Endothelial cell of umbilical vein (primary cell): ENCODE results near the gene PLXND1. TPM values are rescaled to one million over a fixed set of nuclear protein-coding genes. Genes with fewer than 3 reads are reported as not detected.

ENCODE experiments used
- BruUV-seq: library from RNA; stranded (reverse); fragments of 400-500 nt; replicated peaks from 2 replicates; lab custom pipeline; 2021; lab: Mats Ljungman, UMichigan
- CTCF ChIA-PET: fragments of 300-600, 350-600 bp; sonication (Branson Sonifier 250); formaldehyde crosslinking; loops from one replicate; lab custom pipeline; 2021; ENCODE audit warnings: antibody characterized with exemption, inconsistent platforms; lab: Charles Lee
- POLR2A ChIA-PET: fragments of 300-600, 350-600 bp; sonication (Branson Sonifier 250); formaldehyde crosslinking; loops from one replicate; lab custom pipeline; 2021; ENCODE audit warnings: antibody characterized with exemption, inconsistent platforms; lab: Charles Lee
- DNase-seq: peaks from one replicate; pipeline ENCODE4 v3.0.0-alpha.2; 2011; ENCODE audit warnings: low read depth, low spot score
- FAIRE-seq: peaks from 2 replicates; lab custom pipeline; 2011; peaks lifted over from hg19 to GRCh38; lab: Jason Lieb, UNC
- H2AFZ ChIP-seq: 2 replicates; pipeline ENCODE4 v1.6.0; 2012; ENCODE audit warnings: low read depth, low read length, control low read depth, inconsistent platforms
- H3K27ac ChIP-seq: 2 replicates; pipeline ENCODE4 v1.5.1; 2011; ENCODE audit warnings: low read depth, mild to moderate bottlenecking, control low read depth, low read length, moderate library complexity; ENCODE audit not compliant: insufficient read depth
- H3K27me3 ChIP-seq, 2 experiments: 2 replicates each; pipeline versions ENCODE4 v1.6.0 to v1.6.1; 2011; ENCODE audit warnings: low read length in 2 of 2, mixed read lengths in 1 of 2; ENCODE audit not compliant: control insufficient read depth in 2 of 2, insufficient read depth in 2 of 2
- H3K36me3 ChIP-seq, 2 experiments: 2 replicates in 1 of 2; 3 replicates in 1 of 2; pipeline ENCODE4 v1.5.1; 2011; ENCODE audit warnings: low read length in 2 of 2, mild to moderate bottlenecking in 1 of 2, moderate library complexity in 1 of 2; ENCODE audit not compliant: control insufficient read depth in 2 of 2, insufficient read depth in 2 of 2; ENCODE audit errors: extremely low read depth in 1 of 2
- H3K4me1 ChIP-seq: 3 replicates; pipeline ENCODE4 v1.5.1; 2011; ENCODE audit warnings: mild to moderate bottlenecking, low read length; ENCODE audit not compliant: control insufficient read depth, insufficient read depth; ENCODE audit errors: extremely low read depth
- H3K4me2 ChIP-seq: 2 replicates; pipeline ENCODE4 v1.6.1; 2011; ENCODE audit warnings: low read length, control low read depth, mixed read lengths; ENCODE audit not compliant: insufficient read depth
- H3K4me3 ChIP-seq, 3 experiments: fragments of 200-600 bp in 1 of 3; sonication (generic), shearing (Covaris generic) in 1 of 3; replicated peaks in 1 of 3; 2 replicates each; pipeline ENCODE4 v1.5.1; 2011 to 2016; ENCODE audit warnings: control low read depth in 3 of 3, low read length in 3 of 3, mild to moderate bottlenecking in 2 of 3, inconsistent platforms in 1 of 3, low read depth in 1 of 3, moderate library complexity in 1 of 3; ENCODE audit not compliant: insufficient read depth in 1 of 3
- H3K79me2 ChIP-seq: 2 replicates; pipeline ENCODE4 v1.6.0; 2012; ENCODE audit warnings: low read length, inconsistent platforms; ENCODE audit not compliant: control insufficient read depth, insufficient read depth
- H3K9ac ChIP-seq: replicated peaks from 2 replicates; pipeline ENCODE3; 2011; ENCODE audit warnings: low read length, control low read depth; ENCODE audit not compliant: insufficient read depth; ENCODE audit errors: extremely low read depth
- H3K9me1 ChIP-seq: replicated peaks from 3 replicates; pipeline ENCODE4 v1.6.0; 2011; ENCODE audit warnings: mild to moderate bottlenecking, low read length; ENCODE audit not compliant: control insufficient read depth, insufficient read depth; ENCODE audit errors: extremely low read depth
- H3K9me3 ChIP-seq: replicated peaks from 2 replicates; pipeline ENCODE4 v1.5.1; 2012; ENCODE audit warnings: low read length, inconsistent platforms; ENCODE audit not compliant: control insufficient read depth, insufficient read depth
- H4K20me1 ChIP-seq: replicated peaks from 2 replicates; pipeline ENCODE3; 2011; ENCODE audit warnings: mild to moderate bottlenecking, low read length; ENCODE audit not compliant: control insufficient read depth, insufficient read depth; ENCODE audit errors: extremely low read depth
- CTCF ChIP-seq, 2 donors: IDR thresholded peaks; 1 replicate in 1 of 2; 2 replicates in 1 of 2; pipeline ENCODE4 v1.5.1; 2011; ENCODE audit warnings: low read length in 2 of 2, mild to moderate bottlenecking in 2 of 2, moderate library complexity in 2 of 2, control low read depth in 1 of 2, inconsistent platforms in 1 of 2, low read depth in 1 of 2; ENCODE audit not compliant: insufficient read depth in 1 of 2; ENCODE audit errors: extremely low read depth in 1 of 2
- EZH2 ChIP-seq: IDR thresholded peaks from 2 replicates; pipeline ENCODE4 v1.6.1; 2012; ENCODE audit warnings: borderline replicate concordance, low read depth, mild to moderate bottlenecking, moderate library complexity, low read length, inconsistent platforms; ENCODE audit not compliant: severe bottlenecking
- FOS ChIP-seq: IDR thresholded peaks from 2 replicates; pipeline ENCODE4 v1.6.1; 2011; ENCODE audit warnings: mild to moderate bottlenecking, low read length, moderate library complexity, borderline replicate concordance; ENCODE audit not compliant: insufficient read depth
- GATA2 ChIP-seq: IDR thresholded peaks from 2 replicates; pipeline ENCODE4 v1.7.0; 2011; ENCODE audit warnings: low read depth, mild to moderate bottlenecking, moderate library complexity, mixed read lengths, low read length; ENCODE audit not compliant: insufficient read length, insufficient read depth
- MAX ChIP-seq: IDR thresholded peaks from 2 replicates; pipeline ENCODE4 v1.6.1; 2011; ENCODE audit not compliant: insufficient read depth, insufficient read length
- MYC ChIP-seq: IDR thresholded peaks from one replicate; pipeline ENCODE4 v1.6.1; 2011; ENCODE audit warnings: mild to moderate bottlenecking, low read depth, low read length
- dilution Hi-C: fragments of 300-500 bp; cut with MboI; formaldehyde crosslinking; loops from one replicate; pipeline ENCODE4 v1.15.0; 2019; ENCODE audit warnings: low sequenced_read_pairs; ENCODE audit not compliant: extremely low pct_ligation_motif_present
- intact Hi-C: fragments of 100-400 bp; cut with micrococcal nuclease; formaldehyde crosslinking; loops from one replicate; pipeline ENCODE4 v1.10.0; 2022
- polyA plus RNA-seq, 4 experiments: library from polyadenylated mRNA; depleted of rRNA in 3 of 4; stranded (reverse) in 3 of 4; unstranded in 1 of 4; fragments of >200 nt; gene quantifications; 2 replicates each; pipeline versions ENCODE4 v1.2.1 to v1.2.3, GENCODE V29; 2011 to 2012; ENCODE audit warnings: missing spikeins in 1 of 4
- total RNA-seq: library from RNA; stranded (reverse); gene quantifications from 2 replicates; pipeline ENCODE4 v1.2.3, GENCODE V29; 2021

The PLXND1 gene
- total and polyA plus RNA-seq, 2 donors (not counting 3 experiments of a cell fraction or from before 2014, with no cell fraction given) = 300 to 834 TPM

GRCh38 chr3:129556358-129556695 lies 50.1 kb downstream of the PLXND1 start:
- TF ChIP-seq EZH2 (no peak), CTCF (IDR thresholded peaks at IDR 0.05; ENCODE audit: extremely low read depth in 1 of 2, insufficient read depth in 1 of 2, low read depth in 1 of 2, low read length in 2 of 2) (no peak), FOS (no peak), MYC (no peak)
- Histone ChIP-seq H3K9me3 (no peaks in the 10 kb centered on the region), H3K27ac (no peak overlapping the region), H2AFZ (no peak overlapping the region), H3K4me1 (peaks cover 32% of the 10 kb centered on the region), H3K4me2 (no peak overlapping the region), H3K9me1 (no peaks in the 10 kb centered on the region), H3K36me3 (peaks cover 14 to 43% of the 10 kb centered on the region in 2 experiments), H3K4me3 (no peak overlapping the region), H4K20me1 (no peaks in the 10 kb centered on the region), H3K79me2 (no peaks in the 10 kb centered on the region), H3K9ac (no peak overlapping the region), H3K27me3 (no peaks in the 10 kb centered on the region)
- ChIA-PET POLR2A (no interaction called here), CTCF (interaction anchor here (6.4 kb wide), 1 partner anchor 65 kb away, joined by 80 read pairs; no protein-coding TSS in a partner anchor)
- DNase-seq (no peak), FAIRE-seq (no peak)
- intact Hi-C loops = no loop called here
- dilution Hi-C loops = no loop called here
- no TSS peak for BruUV-seq

GRCh38 chr3:129555616-129556357 lies 50.7 kb downstream of the PLXND1 start:
- no TSS peak for BruUV-seq
- intact Hi-C loops (no loop called here), dilution Hi-C loops (no loop called here)
- Histone ChIP-seq H3K79me2 (no peaks in the 10 kb centered on the region), H3K9me3 (no peaks in the 10 kb centered on the region), H3K9me1 (no peaks in the 10 kb centered on the region), H3K36me3 (peaks cover 14 to 43% of the 10 kb centered on the region in 2 experiments), H3K4me3 (no peak overlapping the region), H2AFZ (no peak overlapping the region), H3K27ac (no peak overlapping the region), H3K27me3 (no peaks in the 10 kb centered on the region), H3K4me2 (no peak overlapping the region), H4K20me1 (no peaks in the 10 kb centered on the region), H3K4me1 (peaks cover 27% of the 10 kb centered on the region), H3K9ac (no peak overlapping the region)
- DNase-seq = no peak
- no peak for TF ChIP-seq MAX
- no peak for TF ChIP-seq MYC
- TF ChIP-seq GATA2 = no peak
- CTCF ChIA-PET = no interaction called here
- POLR2A ChIA-PET = no interaction called here
- no peak for FAIRE-seq
